ENCODE results near the gene PTGIS.

GRCh38 chr20:49457444-49457843 is 110.5 kb downstream of the PTGIS start:
- TF ChIP-seq EZH2 (IDR thresholded peaks at IDR 0.05; ENCODE audit: insufficient read depth, poor library complexity, severe bottlenecking), result no peak
- TF ChIP-seq EZH2phosphoT487 (IDR thresholded peaks at IDR 0.05; ENCODE audit: insufficient read depth, low read depth), result no peak
